GM12875 (cell line): Measurements from ENCODE around the gene COG8.
"Not testable (repeated sequence)": the region's sequence is repeated elsewhere in the genome, so short reads cannot be mapped to it uniquely, and the experiment has no call there.

Experiments
- H3K4me3 ChIP-seq: one replicate; pipeline ENCODE4 v1.5.1; 2011; ENCODE audit warnings: low read depth, low read length, control low read depth
- TF ChIP-seq, protein P1 (sequence below): IDR thresholded peaks from 2 replicates; pipeline ENCODE4 v1.5.1; 2011; ENCODE audit warnings: low read depth, mild to moderate bottlenecking, control low read depth, inconsistent platforms, low read length, moderate library complexity, borderline replicate concordance; ENCODE audit not compliant: insufficient read depth

COG8 gene

DNA sequence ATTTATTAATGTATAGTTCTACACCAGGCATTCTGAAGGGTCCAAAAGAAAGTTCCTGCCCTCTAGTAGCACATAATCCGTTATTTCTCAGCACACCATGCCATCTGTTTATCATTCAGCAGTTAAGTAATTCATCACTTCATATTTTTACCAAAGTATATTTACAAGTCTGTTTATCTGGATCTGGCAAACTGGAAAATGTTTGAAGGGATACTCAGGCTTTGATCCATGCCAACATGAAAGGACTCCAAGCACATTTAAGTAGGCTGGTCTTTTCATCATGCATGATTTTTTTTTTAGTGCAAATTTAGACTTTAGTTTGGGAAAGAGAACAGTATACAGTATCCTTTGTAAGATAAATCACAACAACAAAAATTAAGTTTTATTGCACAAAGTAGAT, 32.3 kb downstream of the COG8 start:
- TF ChIP-seq, protein P1, sequence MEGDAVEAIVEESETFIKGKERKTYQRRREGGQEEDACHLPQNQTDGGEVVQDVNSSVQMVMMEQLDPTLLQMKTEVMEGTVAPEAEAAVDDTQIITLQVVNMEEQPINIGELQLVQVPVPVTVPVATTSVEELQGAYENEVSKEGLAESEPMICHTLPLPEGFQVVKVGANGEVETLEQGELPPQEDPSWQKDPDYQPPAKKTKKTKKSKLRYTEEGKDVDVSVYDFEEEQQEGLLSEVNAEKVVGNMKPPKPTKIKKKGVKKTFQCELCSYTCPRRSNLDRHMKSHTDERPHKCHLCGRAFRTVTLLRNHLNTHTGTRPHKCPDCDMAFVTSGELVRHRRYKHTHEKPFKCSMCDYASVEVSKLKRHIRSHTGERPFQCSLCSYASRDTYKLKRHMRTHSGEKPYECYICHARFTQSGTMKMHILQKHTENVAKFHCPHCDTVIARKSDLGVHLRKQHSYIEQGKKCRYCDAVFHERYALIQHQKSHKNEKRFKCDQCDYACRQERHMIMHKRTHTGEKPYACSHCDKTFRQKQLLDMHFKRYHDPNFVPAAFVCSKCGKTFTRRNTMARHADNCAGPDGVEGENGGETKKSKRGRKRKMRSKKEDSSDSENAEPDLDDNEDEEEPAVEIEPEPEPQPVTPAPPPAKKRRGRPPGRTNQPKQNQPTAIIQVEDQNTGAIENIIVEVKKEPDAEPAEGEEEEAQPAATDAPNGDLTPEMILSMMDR, result no peak
- H3K4me3 ChIP-seq, result no peak overlapping the region

DNA sequence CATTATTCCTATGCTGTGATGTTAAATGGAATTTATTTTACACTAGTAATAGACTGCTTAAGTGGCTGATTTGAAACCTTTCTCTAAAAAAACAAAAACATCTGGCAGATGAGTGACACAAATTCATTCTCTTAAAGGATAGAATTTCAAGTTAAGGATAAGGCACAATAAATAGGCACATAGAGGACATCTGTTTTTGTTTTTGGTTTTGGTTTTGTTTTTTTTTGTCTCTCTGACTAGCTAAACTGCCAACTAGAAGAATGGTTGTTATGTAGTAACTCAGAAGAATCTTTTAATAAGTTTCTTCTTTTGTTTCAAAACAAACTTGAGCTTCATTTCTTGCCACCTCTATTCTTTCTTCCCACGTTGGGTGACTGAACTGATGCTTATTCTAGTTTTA, 33.3 kb downstream of the COG8 start:
- H3K4me3 ChIP-seq, result no peak overlapping the region
- TF ChIP-seq, protein P1, result no peak

DNA sequence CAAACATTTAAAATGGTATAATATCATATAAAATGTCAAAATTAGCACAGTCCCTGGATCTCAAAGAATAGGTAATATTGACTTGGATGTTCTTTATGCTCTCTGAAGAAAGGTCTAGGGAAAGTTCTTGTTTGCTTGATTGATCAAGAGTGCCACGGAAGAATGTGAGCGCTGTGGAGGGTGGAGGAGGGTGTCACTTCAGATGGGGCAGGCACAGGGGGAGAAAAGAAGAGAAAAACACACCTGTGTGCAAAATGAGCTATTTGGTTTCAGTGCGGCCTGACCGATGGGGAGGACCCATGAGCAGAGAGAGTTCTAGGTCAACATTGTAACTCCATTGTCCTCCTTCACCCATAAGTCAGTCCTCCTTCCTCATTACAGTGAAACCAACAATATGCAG, 37.1 kb downstream of the COG8 start:
- TF ChIP-seq, protein P1, result no peak

DNA sequence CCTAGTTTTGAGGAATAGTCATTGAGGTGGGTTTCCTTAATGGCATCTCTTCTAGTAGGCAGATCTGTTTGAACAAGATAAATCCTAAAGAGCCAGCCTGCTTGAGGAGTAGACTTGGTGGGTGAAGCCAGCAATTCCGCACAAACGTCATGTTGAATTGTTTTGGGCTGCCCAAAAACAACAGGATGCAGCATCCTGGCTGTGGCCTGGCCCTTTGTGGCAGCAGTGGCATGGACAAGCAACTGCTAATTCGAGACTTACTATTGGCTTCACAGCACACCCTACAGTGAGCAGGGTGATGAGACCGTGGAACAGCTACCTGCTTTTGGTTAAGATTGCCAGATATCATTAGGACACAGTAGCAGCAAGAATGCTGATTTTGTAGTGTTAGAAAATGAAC, 37.5 kb downstream of the COG8 start:
- H3K4me3 ChIP-seq, result no peak overlapping the region
- TF ChIP-seq, protein P1, result no peak

More for the DNA sequence above, 37.1 kb downstream of the COG8 start:
- no peak overlapping the region for H3K4me3 ChIP-seq

DNA sequence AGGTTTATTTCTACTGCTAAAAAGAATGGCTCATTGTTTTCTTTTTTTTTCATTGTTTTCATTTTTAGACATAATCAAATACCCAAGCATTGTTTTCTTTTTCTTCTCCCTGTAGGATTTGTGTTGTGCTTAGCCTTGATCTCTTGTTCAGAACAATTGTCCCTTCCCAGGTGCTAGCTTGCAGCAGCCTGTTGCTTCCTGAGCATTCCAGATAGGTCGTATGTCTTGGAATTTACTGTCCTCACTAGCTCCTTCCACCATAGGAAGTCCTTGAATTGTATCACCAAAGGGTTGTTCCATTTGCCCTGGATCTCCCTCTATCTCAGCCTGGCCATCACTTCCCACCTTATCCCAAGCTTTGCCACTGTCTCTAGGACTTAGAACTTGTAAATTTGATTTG, 38.2 kb downstream of the COG8 start:
- H3K4me3 ChIP-seq, result no peak overlapping the region
- TF ChIP-seq, protein P1, result no peak

DNA sequence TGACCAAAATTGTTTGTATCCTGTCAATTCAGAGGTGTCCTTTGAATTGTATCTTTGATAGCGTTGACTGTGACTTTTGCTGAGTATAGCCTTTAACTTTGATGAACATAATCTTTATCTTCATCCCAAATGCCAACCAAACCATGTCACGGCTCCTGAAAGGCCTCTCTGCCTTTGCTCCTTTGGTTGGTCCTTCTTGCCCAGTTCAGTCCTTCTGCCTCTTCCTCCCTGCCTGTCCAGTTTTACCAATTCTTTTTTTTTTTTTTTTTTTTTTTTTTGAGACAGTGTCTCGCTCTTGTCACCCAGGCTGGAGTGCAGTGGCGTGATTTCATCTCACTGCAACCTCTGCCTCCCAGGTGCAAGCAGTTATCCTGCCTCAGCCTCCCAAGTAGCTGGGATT, 41.1 kb downstream of the COG8 start:
- H3K4me3 ChIP-seq, result no peak overlapping the region
- TF ChIP-seq, protein P1, result no peak

DNA sequence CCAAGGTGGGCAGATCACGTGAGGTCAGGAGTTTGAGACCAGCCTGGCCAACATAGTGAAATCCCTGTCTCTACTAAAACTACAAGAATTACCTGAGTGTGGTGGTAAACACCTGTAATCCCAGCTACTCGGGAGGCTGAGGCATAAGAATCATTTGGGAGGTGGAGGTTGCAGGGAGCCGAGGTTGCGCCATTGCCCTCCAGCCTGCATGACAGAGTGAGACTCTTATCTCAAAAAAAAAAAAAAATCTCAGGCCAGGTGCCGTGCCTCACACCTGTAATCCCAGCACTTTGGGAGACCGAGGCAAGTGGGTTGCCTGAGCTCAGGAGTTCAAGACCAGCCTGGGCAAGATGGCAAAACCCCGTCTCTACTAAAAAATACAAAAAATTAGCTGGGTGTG, 42.6 kb downstream of the COG8 start:
- H3K4me3 ChIP-seq, result not testable (repeated sequence)

DNA sequence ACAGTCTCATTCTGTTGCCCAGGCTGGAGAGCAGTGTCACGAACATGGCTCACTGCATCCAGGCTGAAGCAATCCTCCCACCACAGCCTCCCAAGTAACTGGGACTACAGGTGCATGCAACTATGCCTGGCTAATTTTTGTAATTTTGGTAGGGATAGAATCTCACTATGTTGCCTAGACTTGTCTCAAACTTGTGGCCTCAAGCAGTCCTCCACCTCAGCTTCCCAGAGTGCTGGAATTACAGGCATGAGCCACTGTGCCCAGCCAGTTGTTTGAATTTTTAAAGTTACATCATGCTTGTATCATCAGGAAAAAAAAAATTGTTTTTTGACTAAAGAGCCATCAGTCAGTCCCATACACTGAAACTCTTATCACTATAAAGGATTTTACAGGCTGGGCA, 45.3 kb downstream of the COG8 start:
- no peak overlapping the region for H3K4me3 ChIP-seq
- TF ChIP-seq, protein P1, result no peak
